ENCODE data around the gene C1orf87.

Gene C1orf87

GRCh38 chr1:60059468-60059867 is 14.1 kb downstream of the C1orf87 start:
- DNase-seq = no peak

GRCh38 chr1:60055336-60055735 is 18.2 kb downstream of the C1orf87 start:
- DNase-seq = no peak

GRCh38 chr1:60054374-60054773 is 19.2 kb downstream of the C1orf87 start:
- DNase-seq = no peak

- DNase-seq = no peak
Measured at GRCh38 chr1:60052601-60053000, 21.0 kb downstream of the C1orf87 start.

- no peak for DNase-seq
Measured at GRCh38 chr1:60051191-60051590, 22.4 kb downstream of the C1orf87 start.

GRCh38 chr1:60049188-60049587 is 24.4 kb downstream of the C1orf87 start:
- no peak for DNase-seq

GRCh38 chr1:60044881-60045280 is 28.7 kb downstream of the C1orf87 start:
- no peak for DNase-seq

- no peak for DNase-seq
Measured at GRCh38 chr1:60041783-60042182, 31.8 kb downstream of the C1orf87 start.

GRCh38 chr1:60037669-60038068 is 35.9 kb downstream of the C1orf87 start:
- DNase-seq = no peak

GRCh38 chr1:60036856-60037460 is 36.6 kb downstream of the C1orf87 start:
- no peak for DNase-seq

- no peak for DNase-seq
Measured at GRCh38 chr1:60035921-60036320, 37.6 kb downstream of the C1orf87 start.

- DNase-seq = no peak
Measured at GRCh38 chr1:60034999-60035398, 38.6 kb downstream of the C1orf87 start.

- DNase-seq = no peak
Measured at GRCh38 chr1:60033066-60033465, 40.5 kb downstream of the C1orf87 start.

- no peak for DNase-seq
Measured at GRCh38 chr1:60031146-60031545, 42.4 kb downstream of the C1orf87 start.

- DNase-seq = no peak
Measured at GRCh38 chr1:60025552-60025951, 48.0 kb downstream of the C1orf87 start.

GRCh38 chr1:60017508-60018205 is 55.9 kb downstream of the C1orf87 start:
- no peak for DNase-seq

GRCh38 chr1:60010690-60011089 is 62.9 kb downstream of the C1orf87 start:
- no peak for DNase-seq

- DNase-seq = no peak
Measured at GRCh38 chr1:60008500-60008899, 65.1 kb downstream of the C1orf87 start.

- DNase-seq = no peak
Measured at GRCh38 chr1:60000625-60001024, 72.9 kb downstream of the C1orf87 start.

GRCh38 chr1:59999746-60000145 is 73.8 kb downstream of the C1orf87 start:
- no peak for DNase-seq

- DNase-seq = no peak
Measured at GRCh38 chr1:59999006-59999405, 74.6 kb downstream of the C1orf87 start.

- DNase-seq = no peak
Measured at GRCh38 chr1:59997479-59998115, 76.0 kb downstream of the C1orf87 start.

GRCh38 chr1:59994302-59995198 is 79.0 kb downstream of the C1orf87 start:
- DNase-seq = no peak
